A549 (cell line): ENCODE results near the gene SUSD3. TPM values are rescaled to one million over a fixed set of nuclear protein-coding genes. Genes with fewer than 3 reads are reported as not detected.

ENCODE experiments used
- ATAC-seq, 2 experiments: fragments of 200-7000 bp in 1 of 2; fragments of >200 bp in 1 of 2; cut with Nextera tagmentation in 1 of 2; cut with Tn5 transposase in 1 of 2; 3 replicates each; pipeline versions ENCODE4 v1.8.0 to v1.9.1; 2018 to 2020; ENCODE audit warnings: mild to moderate bottlenecking in 1 of 2, moderate library complexity in 1 of 2
- CTCF ChIA-PET: fragments of 300-600 bp; sonication (Branson Sonifier 250); formaldehyde crosslinking; extraction: SDS; loops from one replicate; lab custom pipeline; 2021; ENCODE audit warnings: antibody characterized with exemption, inconsistent platforms; lab: Yijun Ruan, JAX
- POLR2A ChIA-PET: fragments of 350-600 bp; formaldehyde crosslinking; extraction: SDS; loops from one replicate; lab custom pipeline; 2021; ENCODE audit warnings: antibody characterized with exemption, inconsistent platforms; lab: Yijun Ruan, JAX
- DNase-seq, 2 experiments: peaks; one replicate each; pipeline versions ENCODE4 v3.0.0 to v3.0.0-alpha.2; 2011 to 2016; ENCODE audit warnings: low read depth in 1 of 2, low spot score in 1 of 2
- FAIRE-seq: peaks from 2 replicates; lab custom pipeline; 2011; peaks lifted over from hg19 to GRCh38; lab: Jason Lieb, UNC
- H3K27ac ChIP-seq, 2 experiments: fragments of >200 bp; sonication (Bioruptor Twin); formaldehyde crosslinking; 3 replicates each; pipeline ENCODE4 v1.5.1; 2016 to 2017
- H3K4me1 ChIP-seq: fragments of >200 bp; sonication (Bioruptor Twin); formaldehyde crosslinking; 3 replicates; pipeline ENCODE4 v1.6.1; 2016
- H3K4me2 ChIP-seq: fragments of >200 bp; sonication (Bioruptor Twin); formaldehyde crosslinking; 3 replicates; pipeline ENCODE4 v1.6.1; 2016
- H3K4me3 ChIP-seq: fragments of >200 bp; sonication (Bioruptor Twin); formaldehyde crosslinking; 3 replicates; pipeline ENCODE4 v1.5.1; 2016
- H3K9me3 ChIP-seq: fragments of >200 bp; sonication (Bioruptor Twin); formaldehyde crosslinking; 3 replicates; pipeline ENCODE4 v1.6.1; 2016
- BCL3 ChIP-seq: fragments of >200 bp; sonication (Bioruptor Twin); formaldehyde crosslinking; IDR thresholded peaks from 3 replicates; pipeline ENCODE4 v1.6.1; 2016
- CBX8 ChIP-seq: fragments of 200-600 bp; sonication (generic); IDR thresholded peaks from 2 replicates; pipeline ENCODE4 v1.6.1; 2016
- CHD4 ChIP-seq: fragments of 200-600 bp; sonication (generic); IDR thresholded peaks from 2 replicates; pipeline ENCODE4 v1.6.1; 2016; ENCODE audit warnings: antibody characterized with exemption, mild to moderate bottlenecking, borderline replicate concordance
- ELK1 ChIP-seq: fragments of 150-350 bp; IDR thresholded peaks from 2 replicates; pipeline ENCODE4 v1.6.1; 2014; ENCODE audit warnings: low read depth, mild to moderate bottlenecking, low read length
- FOSB ChIP-seq: fragments of 250-450 bp; sonication (Bioruptor Pico); IDR thresholded peaks from 2 replicates; pipeline ENCODE4 v1.5.0; 2020; ENCODE audit warnings: mild to moderate bottlenecking, moderate library complexity
- HES2 ChIP-seq: fragments of >200 bp; sonication (Bioruptor Twin); formaldehyde crosslinking; IDR thresholded peaks from 2 replicates; pipeline ENCODE4 v1.6.1; 2016
- HOXB5 ChIP-seq: fragments of 250-450 bp; sonication (Bioruptor Pico); IDR thresholded peaks from 2 replicates; pipeline ENCODE4 v1.5.0; 2020; ENCODE audit warnings: mild to moderate bottlenecking, moderate library complexity
- JUNB ChIP-seq: fragments of >200 bp; sonication (Bioruptor Twin); formaldehyde crosslinking; IDR thresholded peaks from 2 replicates; pipeline ENCODE4 v1.6.1; 2016
- KDM1A ChIP-seq: fragments of 200-600 bp; sonication (generic); IDR thresholded peaks from 2 replicates; pipeline ENCODE4 v1.6.1; 2016; ENCODE audit warnings: low read depth, mild to moderate bottlenecking
- KDM5A ChIP-seq: fragments of 200-600 bp; sonication (generic); IDR thresholded peaks from 2 replicates; pipeline ENCODE4 v1.6.1; 2016; ENCODE audit warnings: antibody characterized with exemption, mild to moderate bottlenecking
- NFE2L2 ChIP-seq: fragments of 150-350 bp; conservative IDR thresholded peaks from 2 replicates; pipeline ENCODE4 v1.6.1; 2014; ENCODE audit warnings: low read length
- PBX3 ChIP-seq: IDR thresholded peaks from 2 replicates; pipeline ENCODE4 v1.6.1; 2012
- POLR2AphosphoS2 ChIP-seq: conservative IDR thresholded peaks from 2 replicates; pipeline ENCODE4 v1.6.1; 2012; ENCODE audit warnings: low read length, improper control_type of control experiment, inconsistent platforms
- RAD21 ChIP-seq, 2 experiments: fragments of >200 bp in 1 of 2; sonication (Bioruptor Twin) in 1 of 2; formaldehyde crosslinking in 1 of 2; IDR thresholded peaks in 1 of 2; conservative IDR thresholded peaks in 1 of 2; 2 replicates in 1 of 2; 3 replicates in 1 of 2; pipeline ENCODE4 v1.6.1; 2012 to 2018; ENCODE audit warnings: inconsistent platforms in 1 of 2
- RARB ChIP-seq: fragments of 250-450 bp; sonication (Bioruptor Pico); IDR thresholded peaks from 2 replicates; pipeline ENCODE4 v1.8.0; 2021; ENCODE audit warnings: mild to moderate bottlenecking, moderate library complexity
- REST ChIP-seq: fragments of 200-600 bp; sonication (generic); IDR thresholded peaks from 2 replicates; pipeline ENCODE4 v1.6.1; 2016; ENCODE audit warnings: antibody characterized with exemption, mild to moderate bottlenecking, moderate library complexity
- SMC3 ChIP-seq: fragments of >200 bp; sonication (Bioruptor Twin); formaldehyde crosslinking; IDR thresholded peaks from 3 replicates; pipeline ENCODE4 v1.6.1; 2018; ENCODE audit warnings: inconsistent platforms
- TFCP2L1 ChIP-seq: fragments of 250-450 bp; sonication (Bioruptor Pico); IDR thresholded peaks from 2 replicates; pipeline ENCODE4 v1.5.0; 2021; ENCODE audit warnings: mild to moderate bottlenecking
- WGBS: methylation state at CpG from one replicate; pipeline ENCODE4 v1.1.6; 2017; ENCODE audit errors: missing lambda C conversion rate; 5-methylcytosine and 5-hydroxymethylcytosine counted together
- polyA plus RNA-seq, 4 experiments: library from polyadenylated mRNA; depleted of rRNA in 3 of 4; stranded (reverse); fragments of >200 nt; fragmentation: RNase III in 1 of 4; extraction: RNeasy Plus Mini Kit Qiagen cat#74134 plus additional on column Dnase treatment in 1 of 4; gene quantifications; 2 replicates in 3 of 4; 3 replicates in 1 of 4; pipeline ENCODE4 v1.2.3, GENCODE V29; 2011 to 2017

SUSD3 gene
- polyA plus RNA-seq, 2 of the 4 experiments (the other 2 are of a cell fraction): 0.27 to 0.34 TPM

- TF ChIP-seq REST (no peak), CBX8 (no peak), FOSB (no peak), HOXB5 (CRISPR knock-in tag) (no peak), TFCP2L1 (CRISPR knock-in tag) (no peak), CHD4 (no peak)
- TF ChIP-seq, all 56 proteins: peak for 0
Observed at GRCh38 chr9:93053781-93054331, 4.6 kb upstream of the SUSD3 start (continued).

GRCh38 chr9:93054758-93055704 is 3.5 kb upstream of the SUSD3 start:
- 83% methylated on average over 11 of the region's 11 CpGs for WGBS
- no peaks in the 10 kb centered on the region for H3K9me3 ChIP-seq
- ATAC-seq (no peak), DNase-seq (no peak), FAIRE-seq (no peak)
- H3K4me1 ChIP-seq: peaks cover under 1% of the 10 kb centered on the region; the same call in 1 of the 3 replicates
- no peak overlapping the region for H3K27ac ChIP-seq
- TF ChIP-seq HES2: no peak
- TF ChIP-seq JUNB: no peak
- no peak for TF ChIP-seq POLR2AphosphoS2
- no peak overlapping the region for H3K4me2 ChIP-seq
- no peak overlapping the region for H3K4me3 ChIP-seq
- POLR2A ChIA-PET: no interaction called here
- CTCF ChIA-PET: interaction anchor here (0.8 to 1.3 kb wide), 5 partner anchors 11 to 443 kb away, joined by 3 to 4 read pairs (median 3); no protein-coding TSS in a partner anchor

GRCh38 chr9:93057042-93057702 is 1.3 kb upstream of the SUSD3 start:
- ATAC-seq (peak in 1 of 2 experiments; percentile 17; a peak in 2 of 6 replicates), DNase-seq (no peak), FAIRE-seq (no peak)
- Histone ChIP-seq H3K4me1 (peaks cover 18% of the 10 kb centered on the region), H3K4me3 (no peak overlapping the region), H3K27ac (no peak overlapping the region), H3K4me2 (no peak overlapping the region), H3K9me3 (no peaks in the 10 kb centered on the region)
- CTCF ChIA-PET: no interaction called here
- TF ChIP-seq BCL3 (no peak), KDM1A (no peak)
- WGBS: 85% methylated on average over 8 of the region's 8 CpGs
- POLR2A ChIA-PET: no interaction called here

GRCh38 chr9:93057703-93058354 is 672 bp upstream of the SUSD3 start:
- Histone ChIP-seq H3K4me1 (peaks cover 18% of the 10 kb centered on the region), H3K9me3 (no peaks in the 10 kb centered on the region), H3K4me3 (no peak overlapping the region; the same call in 2 of the 3 replicates), H3K4me2 (peak overlapping the region; percentile 91; the same call in 2 of the 3 replicates), H3K27ac (peak overlapping the region; percentile 40 to 75; a peak in 2 of 6 replicates)
- ATAC-seq (no peak), DNase-seq (no peak), FAIRE-seq (no peak)
- ChIA-PET CTCF (no interaction called here), POLR2A (no interaction called here)
- WGBS: 84% methylated on average over 12 of the region's 14 CpGs
- TF ChIP-seq ELK1 (no peak), KDM1A (no peak), RARB (CRISPR knock-in tag) (no peak), FOSB (no peak), KDM5A (no peak), NFE2L2 (no peak), PBX3 (no peak), SMC3 (no peak), HES2 (no peak), RAD21 (conservative IDR thresholded peaks at IDR 0.05 in 1 of 2, IDR thresholded peaks at IDR 0.05 in 1 of 2) (no peak)
